GM21717 (cell line): ENCODE results near the gene SLC13A1.
A peak's percentile ranks its signal among the peaks of the same experiment; 100 is the strongest.
"Not testable (repeated sequence)": the region's sequence is repeated elsewhere in the genome, so short reads cannot be mapped to it uniquely, and the experiment has no call there.

ENCODE experiments used
- ATAC-seq: cut with Tn5 transposase; IDR thresholded peaks from one replicate; pipeline ENCODE4 v1.9.1; 2021; ENCODE audit warnings: mild to moderate bottlenecking, moderate library complexity; ENCODE audit not compliant: unreplicated experiment

The SLC13A1 gene

GRCh38 chr7:123126691-123127090 is 73.1 kb downstream of the SLC13A1 start:
- no peak for ATAC-seq

DNA sequence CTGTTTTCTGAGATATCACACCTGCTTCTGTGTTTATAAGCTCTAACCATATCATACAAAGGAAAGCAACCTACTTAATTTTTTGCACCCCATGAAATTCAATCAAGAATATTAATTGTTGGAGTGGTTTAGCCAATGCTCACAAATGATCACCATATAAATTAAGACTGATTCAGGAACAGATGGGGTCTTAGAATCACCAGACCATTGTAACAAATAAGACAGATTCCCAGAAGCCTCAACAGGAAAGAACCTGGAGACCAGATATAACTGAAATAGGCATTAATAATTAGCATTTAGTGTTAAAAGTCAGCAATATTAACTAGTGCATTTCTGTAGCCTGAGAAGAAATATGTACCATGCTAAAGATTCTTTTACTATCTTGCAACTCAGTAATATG is 73.6 kb downstream of the SLC13A1 start:
- no peak for ATAC-seq

DNA sequence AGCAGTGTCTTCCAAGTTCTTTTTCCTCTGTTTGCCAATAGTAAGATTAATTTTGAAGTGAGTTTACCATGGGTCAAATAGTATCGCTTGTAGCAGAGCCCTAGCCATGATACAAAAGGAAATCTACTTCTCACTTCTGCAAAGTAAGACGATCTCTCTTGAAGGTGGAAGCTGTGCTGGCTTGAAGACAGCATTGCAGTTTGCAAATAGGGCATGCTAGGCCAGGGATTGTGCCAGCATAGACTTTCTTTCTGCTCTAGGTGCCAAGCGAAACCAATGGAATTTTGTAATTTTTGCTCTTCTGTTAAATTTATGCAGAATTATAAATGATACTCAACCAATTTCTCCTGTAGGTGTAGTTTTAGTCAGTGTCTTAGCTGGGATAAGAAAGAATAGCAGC is 74.5 kb downstream of the SLC13A1 start:
- ATAC-seq, result no peak

DNA sequence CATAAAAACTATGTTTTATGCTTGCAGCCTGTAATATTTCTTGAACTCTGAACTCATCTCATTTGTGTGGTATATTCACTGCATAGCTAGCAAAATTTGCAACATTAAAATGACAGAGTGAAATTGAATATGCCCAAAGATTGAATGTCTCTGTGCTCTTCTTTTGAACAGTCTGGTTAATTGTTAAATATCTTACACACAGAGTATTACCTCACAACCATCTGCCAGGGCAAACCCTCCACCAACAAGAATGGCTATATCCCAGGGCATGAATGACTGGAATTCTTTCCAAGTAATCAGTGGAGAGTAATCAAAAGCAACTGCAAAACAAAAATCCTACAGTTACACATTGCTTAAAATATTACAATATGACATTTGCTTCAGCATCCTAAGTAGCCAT is 76.9 kb downstream of the SLC13A1 start:
- ATAC-seq, result no peak

- ATAC-seq, result no peak
Observed at GRCh38 chr7:123120286-123120685, 79.5 kb downstream of the SLC13A1 start.

- ATAC-seq, result no peak
Observed at GRCh38 chr7:123115331-123115730, 84.4 kb downstream of the SLC13A1 start.

DNA sequence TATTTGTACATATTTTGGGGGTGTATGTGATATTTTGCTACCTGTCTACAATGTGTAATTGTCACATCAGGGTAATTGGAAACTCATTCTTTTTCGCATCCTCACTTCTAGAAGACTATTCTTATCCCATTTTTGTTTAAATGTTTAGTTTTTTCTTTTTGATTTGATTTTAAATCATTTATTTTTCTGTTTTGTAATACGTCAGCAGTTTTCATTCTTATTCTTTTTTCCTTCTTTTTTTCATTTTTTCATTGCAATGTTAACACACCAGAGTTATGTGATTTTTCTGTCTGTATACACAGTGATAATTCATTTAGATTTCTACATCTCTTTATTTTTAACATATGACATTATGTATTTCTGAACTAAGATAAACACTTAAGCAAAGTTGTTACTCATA is 85.5 kb downstream of the SLC13A1 start:
- no peak for ATAC-seq

GRCh38 chr7:123112833-123113232 is 86.9 kb downstream of the SLC13A1 start:
- no peak for ATAC-seq

DNA sequence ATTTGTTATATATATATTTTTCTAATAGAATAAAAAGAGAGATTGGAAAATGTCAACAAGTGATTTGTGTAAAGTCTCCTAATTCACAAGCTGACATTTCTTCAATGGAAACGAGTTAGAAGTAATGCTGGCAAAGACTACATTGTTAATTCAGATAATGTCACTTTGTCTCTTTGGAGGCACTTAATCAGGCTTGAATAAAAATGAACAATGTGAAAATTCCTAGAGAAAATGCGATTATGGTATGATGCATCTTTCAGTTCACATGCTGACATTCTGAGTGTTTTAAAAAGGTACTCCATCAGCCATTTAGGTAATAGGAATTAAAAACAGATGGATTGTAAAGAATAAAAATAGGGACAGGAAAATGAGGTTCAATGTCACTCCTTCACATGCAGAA is 100.1 kb downstream of the SLC13A1 start:
- ATAC-seq, result no peak

GRCh38 chr7:123096976-123097375 is 102.8 kb downstream of the SLC13A1 start:
- ATAC-seq, result no peak

DNA sequence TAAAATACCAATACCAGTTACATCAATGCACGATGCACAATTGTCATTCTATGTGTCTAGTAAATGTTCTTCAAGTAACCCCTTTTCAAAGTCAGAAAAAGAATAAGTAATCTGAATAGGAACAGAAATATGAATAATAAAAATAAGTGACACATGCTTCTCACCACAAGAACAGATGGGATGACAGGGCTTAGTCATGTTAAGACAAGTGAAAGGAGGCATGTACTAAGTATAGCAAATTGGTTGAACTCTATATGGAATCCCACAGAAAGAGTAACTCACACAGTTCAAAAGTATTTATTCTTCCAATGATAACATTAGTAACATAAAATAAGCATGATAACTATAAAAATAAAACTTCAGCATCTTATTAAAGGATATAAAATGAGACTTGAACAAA is 103.3 kb downstream of the SLC13A1 start:
- no peak for ATAC-seq

DNA sequence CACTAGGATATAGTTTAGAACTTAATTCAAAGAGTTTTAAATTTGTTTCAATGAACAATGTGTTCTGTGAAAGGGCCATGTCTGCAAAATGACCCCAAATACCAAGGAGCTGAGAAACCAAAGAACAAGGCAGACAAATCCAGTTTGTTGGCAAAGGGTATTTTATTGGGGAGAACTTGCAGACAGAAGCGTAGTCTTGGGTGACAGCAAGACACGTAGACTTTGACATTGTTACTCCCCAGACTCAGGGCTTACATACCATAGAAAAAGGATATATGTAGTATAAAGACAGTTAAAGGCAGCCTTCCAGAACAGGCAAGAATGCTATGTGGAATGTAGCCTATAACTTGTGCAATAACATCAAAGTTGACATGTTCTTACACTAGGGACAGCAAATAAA is 109.3 kb downstream of the SLC13A1 start:
- ATAC-seq, result no peak

- not testable (repeated sequence) for ATAC-seq
Observed at GRCh38 chr7:123086910-123087309, 112.9 kb downstream of the SLC13A1 start.

- not testable (repeated sequence) for ATAC-seq
Observed at GRCh38 chr7:123084861-123085260, 114.9 kb downstream of the SLC13A1 start.

- no peak for ATAC-seq
Observed at GRCh38 chr7:123079021-123079420, 120.7 kb downstream of the SLC13A1 start.

DNA sequence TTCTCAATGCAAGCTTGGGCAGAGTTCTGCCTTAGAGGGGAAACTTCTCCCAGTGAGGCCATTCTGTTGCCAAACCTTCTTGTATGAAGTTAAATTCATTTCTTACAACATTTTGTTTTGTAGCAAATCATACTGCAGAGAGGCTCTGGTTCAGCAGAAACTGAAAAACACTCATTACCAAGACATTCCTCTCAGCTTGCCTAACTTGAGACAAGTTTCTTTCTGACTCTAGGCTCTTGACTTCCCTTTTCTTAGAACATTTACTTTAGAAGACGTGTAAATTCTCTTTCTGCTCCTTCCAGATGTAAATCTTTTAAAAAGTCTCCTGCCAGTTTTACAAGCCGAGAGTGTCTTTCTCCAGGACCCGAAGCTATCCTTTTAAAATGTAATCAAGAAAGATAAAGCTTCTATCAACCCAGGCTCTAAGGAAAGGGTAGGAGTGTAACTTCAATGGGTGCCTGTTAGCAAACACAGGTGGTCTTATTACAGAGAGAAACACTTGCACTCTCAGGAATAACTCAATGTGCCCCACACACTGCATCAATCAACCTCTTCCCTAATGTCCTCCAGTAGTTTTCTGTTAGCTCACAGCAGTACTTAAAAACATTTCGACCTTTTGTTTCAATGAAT is 123.8 kb downstream of the SLC13A1 start:
- ATAC-seq, result peak; percentile 77

GRCh38 chr7:123070702-123071286 is 129.0 kb downstream of the SLC13A1 start:
- peak; percentile 66 for ATAC-seq

GRCh38 chr7:123067814-123068213 is 132.0 kb downstream of the SLC13A1 start:
- no peak for ATAC-seq
